Myocyte (in vitro differentiated cells): Measurements from ENCODE around the gene SLC9A1. TPM values are rescaled to one million over a fixed set of nuclear protein-coding genes. Genes with fewer than 3 reads are reported as not detected.
"Not testable (repeated sequence)": the region's sequence is repeated elsewhere in the genome, so short reads cannot be mapped to it uniquely, and the experiment has no call there.

ENCODE experiments used
- DNase-seq: peaks from one replicate; pipeline ENCODE4 v3.0.0-alpha.2; 2012; ENCODE audit warnings: low read depth
- total RNA-seq: library from RNA; depleted of rRNA; stranded (reverse); fragments of >200 nt; gene quantifications from 2 replicates; pipeline ENCODE4 v1.2.3, GENCODE V29; 2014

SLC9A1 gene
- total RNA-seq, 1 donor from 2014 or later, result 9.6 TPM

DNA sequence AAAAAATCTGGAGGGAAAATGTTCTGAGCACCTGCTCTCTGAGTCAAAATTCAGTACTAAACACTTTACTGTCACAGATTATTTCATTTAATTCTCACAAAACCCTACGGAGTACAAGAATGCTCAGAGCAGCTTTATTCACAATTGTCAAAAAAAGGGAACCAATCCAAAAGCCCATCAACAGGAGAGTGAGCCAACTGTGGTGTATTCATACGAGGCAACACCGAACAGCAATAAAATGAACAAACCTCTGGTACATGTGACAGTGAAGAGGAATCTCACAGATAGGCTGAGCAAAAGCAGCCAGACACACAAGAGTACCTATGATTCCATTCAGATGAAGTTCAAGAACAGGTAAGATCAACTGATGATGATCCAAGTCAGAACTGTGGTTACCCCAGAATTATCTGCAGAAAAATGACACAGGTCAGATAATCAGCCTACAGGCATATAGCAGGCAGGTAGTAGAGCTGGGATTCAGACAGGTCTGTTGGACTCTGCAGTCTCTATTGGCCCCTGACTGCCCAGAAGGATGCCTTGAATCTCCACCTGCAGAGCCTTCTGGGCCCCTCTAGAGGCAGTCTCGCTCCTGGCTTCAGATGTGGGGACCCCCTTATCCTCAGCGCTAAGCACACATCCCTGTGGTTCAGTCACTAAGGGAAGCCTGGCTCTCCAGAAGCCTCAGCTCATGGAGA is 19.2 kb downstream of the SLC9A1 start:
- no peak for DNase-seq

DNA sequence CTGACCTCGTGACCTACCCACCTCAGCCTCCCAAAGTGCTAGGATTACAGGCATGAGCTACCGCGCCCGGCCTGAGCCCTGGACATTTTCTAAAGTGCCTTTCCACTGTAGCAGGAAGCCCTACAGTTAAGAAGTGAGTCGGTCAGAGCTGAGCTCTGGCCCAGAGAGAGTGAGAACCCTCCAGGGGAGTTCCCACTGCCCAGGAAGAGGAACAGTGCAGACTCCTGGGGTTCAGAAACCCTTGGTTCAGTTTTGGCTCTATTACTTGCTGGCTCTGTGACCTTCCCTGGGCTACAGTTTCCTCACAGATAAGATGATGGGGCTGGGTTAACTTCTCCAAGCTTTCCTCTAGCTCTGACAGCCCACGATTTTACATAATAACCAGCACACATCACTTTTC is 20.9 kb downstream of the SLC9A1 start:
- no peak for DNase-seq

DNA sequence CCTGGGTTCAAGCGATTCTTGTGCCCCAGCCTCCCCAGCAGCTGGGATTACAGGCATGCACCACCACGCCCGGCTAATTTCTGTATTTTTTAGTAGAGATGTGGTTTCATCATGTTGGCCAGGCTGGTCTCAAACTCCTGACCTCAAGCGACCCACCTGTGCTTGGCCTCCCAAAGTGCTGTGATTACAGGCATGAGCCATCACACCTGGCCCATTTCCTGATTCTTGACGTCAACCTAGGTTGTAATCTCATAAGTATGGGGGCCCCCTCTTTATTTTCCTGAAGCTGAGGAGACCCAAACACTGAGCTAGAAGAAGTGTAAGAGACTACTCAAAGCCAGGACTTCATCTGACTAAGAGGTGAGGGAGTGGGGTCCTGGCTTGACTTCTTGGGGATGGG is 21.8 kb downstream of the SLC9A1 start:
- DNase-seq, result no peak

DNA sequence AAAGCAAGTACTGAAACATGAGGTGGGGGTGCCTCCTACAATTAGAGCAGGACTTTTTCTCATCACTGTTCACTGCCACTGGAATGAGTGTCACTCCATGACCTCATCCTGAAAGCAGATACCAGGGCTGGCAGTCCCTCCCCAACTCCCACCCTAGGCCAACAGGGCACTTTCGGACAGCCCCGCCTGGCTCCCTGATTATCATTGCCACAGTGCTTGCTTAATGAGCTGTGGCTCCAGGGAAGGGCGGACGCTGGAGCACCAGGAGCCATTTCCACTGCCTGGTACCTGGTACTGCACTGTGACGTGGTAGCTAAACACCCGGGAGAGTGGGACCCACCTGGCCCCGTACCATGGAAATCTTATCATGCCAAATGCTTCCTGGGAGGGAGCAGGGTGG is 22.3 kb downstream of the SLC9A1 start:
- no peak for DNase-seq

DNA sequence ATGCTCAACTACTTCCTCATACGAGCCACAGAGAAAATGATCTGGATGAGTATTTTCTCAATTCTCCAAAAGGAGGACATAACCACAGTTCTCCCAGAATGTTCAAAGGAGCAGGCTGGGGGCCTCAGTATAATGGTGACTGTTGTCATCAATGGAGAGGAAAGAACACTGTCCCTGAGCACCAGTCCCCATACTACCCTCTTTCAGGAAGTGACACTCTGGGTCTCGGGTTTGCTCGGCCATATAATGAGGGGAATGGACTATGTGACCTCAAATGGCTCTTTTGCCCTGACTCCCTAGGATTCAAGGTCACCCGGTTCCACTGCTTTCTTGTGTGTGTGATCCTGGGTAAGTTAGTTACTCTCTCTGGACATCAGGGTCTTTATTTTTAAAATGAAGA is 22.8 kb downstream of the SLC9A1 start:
- DNase-seq, result no peak

DNA sequence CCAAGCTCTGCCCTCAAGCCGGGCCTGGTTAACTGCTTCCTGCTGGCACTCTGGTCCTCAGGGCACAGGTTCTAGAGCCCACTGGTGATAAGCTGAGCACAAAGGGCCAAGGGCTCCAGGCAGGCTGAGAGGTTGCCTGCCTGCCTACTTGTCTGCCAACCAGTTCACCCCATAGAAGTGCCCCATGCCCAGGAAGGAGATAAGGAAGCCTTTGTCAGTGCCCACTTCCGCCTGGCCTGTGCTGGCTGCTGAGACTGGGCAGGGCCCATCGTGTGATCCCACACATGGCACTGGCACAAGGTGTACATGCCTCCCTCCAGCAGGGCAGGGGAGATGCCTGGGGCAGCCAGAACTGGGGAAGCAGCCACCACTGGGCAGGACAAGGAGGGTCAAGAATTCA is 24.1 kb downstream of the SLC9A1 start:
- DNase-seq, result no peak

DNA sequence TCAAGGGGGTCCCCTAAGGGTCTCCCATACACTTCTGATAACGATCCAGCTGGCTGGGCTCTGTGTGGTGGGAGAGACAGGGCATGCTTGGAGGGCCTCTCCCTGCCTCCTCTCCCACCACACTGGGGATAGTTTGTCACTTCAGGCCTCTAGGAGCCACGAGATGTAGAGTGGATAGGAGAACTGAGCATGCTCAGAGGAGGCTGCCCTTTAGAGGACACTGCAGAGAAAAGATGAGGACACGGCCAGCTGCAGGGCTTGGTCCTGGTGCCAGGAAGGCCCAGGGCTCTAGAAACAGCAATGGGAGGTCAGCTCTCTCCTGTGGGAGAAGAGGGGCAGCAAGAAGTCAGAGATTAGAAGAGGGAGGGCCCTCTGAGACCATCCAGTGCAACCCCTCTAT is 25.7 kb downstream of the SLC9A1 start:
- DNase-seq, result no peak

DNA sequence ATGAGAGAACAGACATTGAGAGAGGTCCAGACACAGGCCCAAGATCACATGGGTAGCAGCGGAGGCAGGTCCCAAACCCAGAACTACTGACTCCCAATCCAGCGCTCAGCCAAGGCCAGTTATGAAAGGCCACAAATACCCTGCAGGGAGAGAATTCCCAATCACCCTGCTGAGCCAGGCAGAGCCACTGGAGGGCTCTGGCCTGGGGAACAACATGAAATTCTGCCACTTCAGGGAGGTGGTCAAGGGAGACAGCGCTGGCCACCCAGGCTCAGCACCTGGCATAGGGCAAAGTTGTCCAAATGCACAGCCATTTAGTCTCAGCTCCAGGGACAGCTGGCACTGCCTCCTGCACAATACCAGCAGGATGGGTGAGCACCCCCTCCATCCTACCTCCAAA is 27.5 kb downstream of the SLC9A1 start:
- DNase-seq, result peak; percentile 37

DNA sequence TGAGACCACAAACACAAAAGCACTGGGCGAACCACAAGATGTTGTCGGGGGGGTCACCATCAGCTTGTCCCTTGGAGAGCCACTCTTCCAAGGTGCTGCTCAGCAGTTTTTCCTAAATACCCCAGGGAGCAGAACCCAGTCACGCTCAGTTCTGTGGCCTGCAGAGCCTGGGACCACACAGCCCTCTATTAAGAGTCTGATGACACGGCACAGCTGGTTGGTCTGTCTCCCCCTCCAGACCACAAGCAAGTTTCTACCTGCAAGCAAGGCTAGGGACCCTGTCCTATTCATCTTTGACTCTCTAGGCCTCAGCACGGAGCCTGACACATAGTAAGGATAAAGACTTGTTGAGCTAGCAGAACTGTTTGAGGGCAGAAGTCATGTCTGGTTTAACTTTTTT is 28.5 kb downstream of the SLC9A1 start:
- no peak for DNase-seq

DNA sequence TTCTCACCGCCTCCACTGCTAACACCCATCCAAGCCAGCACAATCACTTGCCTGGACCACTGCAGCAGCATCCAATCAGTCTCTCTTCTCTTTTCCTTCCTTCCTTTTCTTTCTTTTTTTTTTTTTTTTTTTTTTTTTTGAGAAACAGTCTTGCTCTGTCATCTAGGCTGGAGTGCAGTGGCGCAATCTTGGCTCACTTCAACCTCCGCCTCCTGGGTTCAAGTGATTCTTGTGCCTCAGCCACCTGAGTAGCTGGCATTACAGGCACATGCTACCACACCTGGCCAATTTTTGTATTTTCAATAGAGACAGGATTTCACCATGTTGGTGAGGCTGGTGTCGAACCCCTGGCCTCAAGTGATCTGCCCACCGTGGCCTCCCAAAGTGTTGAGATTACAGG is 29.8 kb downstream of the SLC9A1 start:
- DNase-seq, result not testable (repeated sequence)

DNA sequence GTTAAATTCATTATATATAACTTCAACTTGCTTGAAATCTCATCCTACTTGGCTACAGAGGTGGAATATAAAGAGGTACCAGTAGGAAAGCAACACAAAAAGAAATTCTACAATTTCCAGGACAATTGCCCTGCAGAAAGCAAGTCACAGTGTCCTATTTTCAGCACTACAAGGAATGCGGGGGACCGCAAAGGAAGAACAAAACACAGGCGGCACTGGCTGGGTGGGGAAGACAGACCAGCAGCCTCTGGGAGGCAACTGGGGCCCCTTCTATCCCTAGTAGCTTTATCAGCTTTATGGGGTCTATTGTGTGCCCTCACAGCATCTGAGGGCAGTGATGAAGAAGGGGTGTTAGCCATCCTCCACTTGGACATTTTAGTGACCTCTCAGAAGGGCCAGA is 30.5 kb downstream of the SLC9A1 start:
- no peak for DNase-seq

DNA sequence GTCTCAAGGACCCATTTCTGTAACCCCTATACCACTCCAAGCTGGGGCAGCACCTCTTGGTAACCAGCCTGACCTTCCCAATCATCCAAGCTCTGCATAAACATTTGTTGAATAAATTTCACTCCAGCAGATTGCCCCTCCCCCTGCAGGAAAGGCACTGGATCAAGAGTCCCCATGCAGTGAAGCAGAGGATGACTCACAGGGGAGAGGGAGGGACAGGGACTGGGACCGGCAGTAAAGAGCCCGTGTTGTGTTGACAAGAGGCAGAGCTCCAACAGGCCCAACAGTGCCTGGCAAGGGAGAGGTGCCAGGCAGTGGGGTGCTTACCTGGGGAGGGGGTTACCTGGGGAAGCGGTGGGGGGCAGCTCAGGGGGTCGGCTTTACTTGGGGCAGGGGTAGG is 32.3 kb downstream of the SLC9A1 start:
- peak; percentile 83 for DNase-seq

DNA sequence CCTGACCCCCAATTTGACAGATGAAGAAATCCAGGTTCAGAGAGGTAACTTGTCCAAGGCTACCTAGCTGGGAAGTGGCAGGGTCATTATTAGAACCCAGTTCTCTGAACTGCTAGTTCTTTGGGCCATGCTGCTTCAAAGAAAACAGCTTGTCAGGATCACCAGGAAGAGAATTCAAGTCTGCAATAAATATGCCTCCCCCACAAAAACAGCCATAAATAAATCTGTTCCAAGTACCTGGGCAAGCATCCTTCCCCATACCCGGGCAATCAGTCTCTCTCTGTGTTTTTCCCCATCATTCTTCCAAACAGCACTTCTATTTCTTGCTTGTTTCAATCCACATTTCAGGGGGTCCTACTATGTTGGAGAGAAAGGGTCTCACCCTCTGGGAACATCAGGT is 34.1 kb downstream of the SLC9A1 start:
- no peak for DNase-seq

DNA sequence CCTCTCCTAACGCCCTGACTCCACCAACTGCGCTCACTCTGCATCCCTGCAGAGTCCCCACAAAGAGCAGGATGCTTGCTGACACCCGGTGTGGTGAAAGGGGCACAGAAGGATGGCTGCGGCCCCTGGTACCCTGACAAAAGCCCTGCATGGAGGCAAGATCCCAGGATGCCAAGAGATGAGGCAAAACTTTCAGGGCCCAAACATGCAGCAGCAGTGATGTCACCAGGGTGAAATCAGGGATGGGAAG is 36.6 kb downstream of the SLC9A1 start:
- DNase-seq, result no peak

DNA sequence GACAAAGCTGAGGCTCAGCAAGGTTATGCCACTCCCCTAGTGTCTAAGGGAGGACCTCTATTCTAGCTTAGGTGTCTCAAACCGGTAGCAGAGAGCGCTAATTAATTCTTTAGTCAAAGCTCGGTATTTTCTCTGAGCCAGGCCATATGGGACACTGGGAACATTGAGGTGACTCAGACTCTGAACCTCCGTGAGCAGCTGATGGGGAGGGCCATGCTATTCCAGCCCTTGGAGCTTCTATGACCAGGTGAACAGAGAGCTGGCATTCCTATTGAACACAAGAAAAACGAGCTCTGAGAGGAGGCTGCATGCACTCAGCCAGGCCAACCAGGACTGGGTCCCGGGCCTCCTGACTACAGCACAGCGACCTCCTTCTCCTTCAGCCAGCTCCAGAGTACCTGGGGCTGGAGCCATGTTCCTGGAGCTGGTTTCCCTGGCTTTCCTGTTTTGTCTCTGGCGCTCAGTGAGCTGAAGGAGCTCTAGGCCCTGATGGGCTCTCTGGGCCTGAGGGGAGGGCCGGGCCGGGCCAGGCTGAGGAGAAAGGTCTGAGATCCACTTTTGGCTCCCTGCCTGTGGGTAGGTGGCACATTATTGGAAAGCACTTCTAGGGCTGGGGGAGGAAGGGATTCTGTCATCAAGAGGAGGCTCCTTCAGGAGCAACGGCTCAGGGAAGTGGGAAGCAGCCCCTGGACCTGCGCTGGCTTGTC is 37.0 kb downstream of the SLC9A1 start:
- peak; percentile 51 for DNase-seq

DNA sequence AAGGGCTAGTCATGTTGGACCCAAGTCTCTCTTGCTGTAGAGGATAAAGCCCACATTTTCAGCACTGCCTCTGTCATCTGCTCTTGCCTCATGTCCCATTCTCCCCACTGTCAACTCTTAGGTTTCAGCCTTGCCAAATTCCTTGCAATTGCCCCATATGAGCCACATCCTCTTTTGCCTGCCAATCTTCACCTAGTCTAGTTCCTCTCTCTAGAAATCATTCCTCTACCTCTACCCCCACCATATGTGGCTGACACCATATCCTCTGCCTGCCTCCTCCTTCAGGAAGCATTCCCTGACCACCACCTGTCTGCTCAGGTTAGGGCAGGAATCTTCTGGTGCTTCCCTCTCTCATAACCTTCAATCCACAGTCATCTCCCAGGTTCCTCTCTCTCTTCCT is 38.2 kb downstream of the SLC9A1 start:
- DNase-seq, result no peak

DNA sequence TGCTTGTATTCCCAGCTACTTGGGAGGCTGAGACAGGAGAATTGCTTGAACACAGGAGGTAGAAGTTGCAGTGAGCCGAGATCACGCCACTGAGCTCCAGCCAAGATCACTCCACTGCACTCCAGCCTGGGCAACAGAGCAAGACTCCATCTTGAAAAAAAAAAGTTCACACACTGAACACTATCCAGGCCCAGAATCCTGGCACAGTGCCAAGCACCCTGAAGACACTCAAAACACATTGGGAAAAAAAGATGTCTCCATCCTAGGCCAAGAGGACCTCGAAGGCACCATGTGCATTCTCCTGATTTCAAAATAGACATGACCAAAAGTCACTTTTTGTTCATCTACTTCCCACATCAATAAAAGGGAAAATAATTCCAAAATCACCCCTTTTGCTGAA is 38.7 kb downstream of the SLC9A1 start:
- DNase-seq, result no peak

DNA sequence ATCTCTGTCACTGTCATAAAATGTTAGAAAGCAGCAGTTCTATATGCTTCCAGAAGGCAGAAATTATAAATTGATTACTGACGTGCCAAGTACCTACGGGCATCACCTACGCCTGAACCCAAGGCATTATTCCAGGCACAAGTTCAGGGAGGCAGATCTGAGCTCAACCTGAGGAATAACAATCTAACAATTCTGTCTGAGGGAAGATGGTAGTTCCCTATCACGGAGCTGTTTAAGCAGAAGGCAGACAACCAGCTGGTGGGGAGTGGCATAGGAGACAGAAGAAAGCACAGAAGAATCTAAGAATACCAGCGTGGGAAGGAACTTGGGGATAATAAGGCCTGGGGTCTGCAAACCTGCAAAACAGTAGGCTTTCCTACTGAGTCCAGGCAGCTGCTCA is 40.4 kb downstream of the SLC9A1 start:
- DNase-seq, result no peak

DNA sequence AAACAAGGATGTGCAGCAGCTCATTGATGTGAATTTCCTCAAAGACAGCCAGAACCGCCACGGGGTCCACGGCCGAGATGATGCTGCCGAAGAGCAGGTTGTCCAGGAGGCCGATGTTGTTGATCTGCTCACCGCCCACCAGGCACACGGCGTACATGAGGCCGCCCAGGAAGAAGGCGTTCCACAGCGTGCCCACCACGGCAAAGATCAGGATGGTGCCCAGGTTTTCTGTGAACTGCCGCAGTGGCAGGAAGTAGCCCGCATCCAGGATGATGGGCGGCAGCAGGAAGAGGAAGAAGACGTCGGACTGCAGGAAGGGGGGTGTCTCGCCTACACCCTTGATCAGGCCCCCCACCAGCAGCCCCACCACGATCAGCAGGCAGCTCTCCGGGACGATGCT is 41.1 kb downstream of the SLC9A1 start:
- no peak for DNase-seq

DNA sequence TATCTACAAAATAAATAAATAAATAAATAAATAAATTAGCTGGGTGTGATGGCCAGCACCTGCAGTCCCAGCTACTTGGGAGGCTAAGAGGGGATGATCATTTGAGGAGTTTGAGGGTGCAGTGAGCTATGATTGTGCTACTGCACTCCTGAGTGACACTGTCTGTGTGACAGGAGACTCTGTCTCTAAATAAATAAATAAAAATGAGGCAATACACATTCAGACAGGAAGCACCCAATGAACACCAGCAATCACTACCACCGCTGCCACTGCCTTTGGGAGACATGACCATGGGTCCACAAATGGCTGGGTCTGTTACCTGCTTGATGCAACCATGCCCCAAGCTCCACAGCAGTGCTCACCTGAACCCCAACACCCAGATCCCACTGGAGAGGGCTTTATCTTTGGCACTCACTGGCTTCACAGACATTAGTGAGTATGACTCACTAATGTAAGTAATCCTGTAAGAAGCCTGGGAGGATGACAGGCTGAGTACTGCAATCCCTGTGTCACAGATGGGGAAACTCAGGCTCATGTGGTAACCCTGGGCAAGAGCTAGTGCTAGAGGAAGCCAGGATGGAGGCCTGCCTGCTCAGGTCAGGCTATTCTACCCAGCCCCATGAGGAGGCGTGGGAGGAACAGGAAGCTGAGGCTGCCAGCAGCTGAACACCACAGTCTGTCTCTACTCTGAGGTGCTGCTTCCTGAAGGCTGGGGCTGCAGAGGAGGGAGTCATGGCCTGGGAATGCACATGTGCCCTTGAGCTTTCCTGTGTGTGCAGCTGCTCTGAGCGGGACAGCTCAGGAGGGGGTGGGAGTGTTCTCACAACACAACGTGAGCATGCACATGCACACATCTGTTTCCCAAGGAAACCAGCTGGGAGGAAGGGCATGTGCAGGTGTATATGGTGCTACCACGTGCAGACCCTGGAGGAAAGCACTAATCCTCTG is 43.0 kb downstream of the SLC9A1 start:
- DNase-seq, result peak; percentile 97

DNA sequence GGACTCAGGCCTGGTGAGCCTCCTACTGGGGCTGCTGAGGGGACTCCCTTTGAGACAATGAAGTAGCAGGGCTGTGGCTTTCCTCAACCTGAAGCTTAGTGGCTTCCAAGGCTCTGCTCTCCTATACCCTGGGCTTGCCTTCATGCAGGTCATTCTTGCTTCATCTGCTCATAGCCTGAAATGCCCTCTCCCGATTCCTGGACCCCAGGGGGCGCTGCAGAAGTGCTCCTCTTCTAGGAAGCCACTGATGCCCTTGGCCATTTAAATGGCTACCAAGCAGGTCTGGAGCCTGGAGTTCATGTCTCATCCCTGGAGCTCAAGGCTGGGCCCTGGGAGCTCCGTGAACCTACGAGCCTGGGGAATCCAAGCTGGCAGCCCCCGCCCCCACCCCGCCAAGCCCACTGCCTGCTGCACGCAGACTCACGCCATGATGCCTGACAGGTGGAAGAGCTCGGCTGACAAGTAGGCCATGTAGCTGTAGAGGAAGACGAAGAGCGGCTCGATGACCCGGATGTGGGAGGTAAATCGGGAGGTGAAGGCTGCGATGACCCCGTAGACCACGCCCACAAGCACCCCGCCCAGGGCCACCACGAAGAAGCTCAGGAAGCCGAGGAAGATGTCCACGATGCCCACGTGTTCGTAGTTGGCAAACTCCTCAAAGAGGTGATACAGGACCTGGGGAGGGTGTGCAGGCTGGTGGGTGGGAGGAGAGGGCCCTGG is 45.7 kb downstream of the SLC9A1 start:
- DNase-seq, result no peak

DNA sequence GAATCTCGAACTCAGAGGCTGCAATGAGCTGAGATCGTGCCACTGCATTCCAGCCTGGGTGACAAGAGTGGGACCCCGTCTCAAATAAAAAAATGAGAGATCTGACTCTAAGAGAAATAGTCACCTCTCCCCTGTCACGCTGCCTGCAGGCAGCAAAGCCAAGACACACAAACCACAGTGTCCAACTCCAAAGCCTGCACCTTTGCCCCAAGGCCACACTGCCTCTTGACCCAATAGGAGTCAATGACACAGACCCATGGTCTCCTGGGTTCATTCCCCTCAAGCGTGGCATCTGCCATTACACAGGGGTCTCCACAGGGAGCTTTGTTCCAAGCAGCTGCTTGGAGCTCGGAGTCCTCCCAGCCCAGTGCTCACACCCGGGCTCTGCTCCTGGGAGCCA is 46.3 kb downstream of the SLC9A1 start:
- DNase-seq, result no peak
